ENCODE results near the gene ASTN1. TPM values are rescaled to one million over a fixed set of nuclear protein-coding genes. Genes with fewer than 3 reads are reported as not detected.

Gene ASTN1
- total and polyA plus RNA-seq, 5 experiments from 2014 or later: not detected

GRCh38 chr1:177181631-177182291 is 17.2 kb upstream of the ASTN1 start:
- POLR2A ChIA-PET: no interaction called here
- DNase-seq (peak in 3 of 10 donors; percentile 4 to 22 (median 5)), ATAC-seq (peak; percentile 23 to 46)
- Mint-ChIP-seq H3K27ac (peak overlapping the region in 1 of 10 donors; percentile 53), H3K36me3 (no peaks in the 10 kb centered on the region), H3K4me1 (peaks cover 3 to 16% (median 11%) of the 10 kb centered on the region in 4 donors), H3K27me3 (peaks cover 23 to 58% (median 32%) of the 10 kb centered on the region in 5 donors), H3K9me3 (peaks cover 0 to 10% (median 4%) of the 10 kb centered on the region in 9 donors), H3K4me3 (peak overlapping the region; percentile 38 to 75 (median 59))

DNA sequence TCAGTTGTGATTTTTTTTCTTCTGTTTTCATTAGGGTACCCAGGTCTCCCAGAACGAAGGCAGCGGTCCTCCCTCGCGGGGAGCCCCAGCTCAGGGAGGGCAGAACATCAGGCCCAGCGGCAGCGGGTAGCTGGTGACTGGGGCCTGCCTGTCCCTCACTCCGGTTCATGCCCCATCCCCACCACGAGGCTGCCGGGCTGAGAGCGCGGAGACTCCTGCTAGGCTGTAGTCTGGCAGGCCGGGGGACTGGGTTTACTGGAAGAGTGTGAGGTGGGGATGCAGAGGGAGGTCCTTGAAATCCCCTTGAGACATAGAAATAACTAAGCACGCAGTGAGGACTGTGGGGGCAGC is 16.7 kb upstream of the ASTN1 start:
- Mint-ChIP-seq H3K27me3 (peaks cover 23 to 58% (median 29%) of the 10 kb centered on the region in 5 donors), H3K27ac (no peak overlapping the region)
- ATAC-seq: peak in 1 of 2 donors; percentile 12

DNA sequence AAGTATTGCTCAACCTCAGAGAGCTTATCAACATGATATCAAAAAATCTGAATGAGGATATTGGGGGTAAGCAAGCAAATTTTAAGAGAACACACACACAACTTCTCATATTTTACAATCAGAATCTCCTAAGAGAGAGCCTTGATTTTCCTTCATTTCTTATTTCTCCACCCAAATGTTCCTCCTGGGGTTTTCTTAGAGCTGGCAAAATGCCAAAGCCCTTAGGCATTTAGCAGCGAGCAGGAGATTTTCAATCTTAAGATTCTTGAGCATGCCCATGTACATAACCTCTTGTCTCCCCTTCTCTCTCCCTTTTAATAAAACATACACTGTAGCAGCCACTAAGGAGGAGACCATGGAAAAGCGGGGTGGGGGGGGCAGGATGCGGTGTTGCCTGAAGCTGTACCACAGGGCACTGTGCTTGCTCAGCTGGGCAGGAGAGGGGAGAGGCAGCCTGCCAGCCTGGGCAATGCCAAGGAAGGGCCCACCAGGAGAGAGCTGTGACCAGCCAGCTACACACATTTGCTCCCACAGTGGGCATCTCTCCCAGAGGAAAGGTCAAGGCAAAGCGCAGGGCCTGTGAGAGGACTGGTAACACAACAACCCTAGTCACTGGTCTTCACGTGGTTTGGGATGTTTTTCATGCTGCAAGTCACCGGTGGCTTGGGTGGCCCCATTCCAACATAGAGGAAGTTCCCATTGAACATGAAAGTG is 10.6 kb upstream of the ASTN1 start:
- no peak for ATAC-seq
- POLR2A ChIA-PET: no interaction called here
- H3K27ac Mint-ChIP-seq: no peak overlapping the region
- H3K4me3 Mint-ChIP-seq: no peak overlapping the region
- peaks cover 0 to 2% (median 0%) of the 10 kb centered on the region in 3 donors for H3K36me3 Mint-ChIP-seq
- H3K4me1 Mint-ChIP-seq: peaks cover 0 to 4% (median 1%) of the 10 kb centered on the region in 4 donors
- no peak for DNase-seq
- peaks cover 0 to 18% (median 1%) of the 10 kb centered on the region in 9 donors for H3K9me3 Mint-ChIP-seq
- peaks cover 10 to 42% (median 26%) of the 10 kb centered on the region in 5 donors for H3K27me3 Mint-ChIP-seq

More for the DNA sequence above, 16.7 kb upstream of the ASTN1 start:
- H3K36me3 Mint-ChIP-seq: peaks cover 0 to 2% (median 0%) of the 10 kb centered on the region in 3 donors
- POLR2A ChIA-PET: no interaction called here
- peak in 1 of 10 donors; percentile 1 for DNase-seq
- H3K9me3 Mint-ChIP-seq: peaks cover 0 to 10% (median 4%) of the 10 kb centered on the region in 9 donors
- H3K4me3 Mint-ChIP-seq: peak overlapping the region in 8 of 10 donors; percentile 48 to 68 (median 59)
- H3K4me1 Mint-ChIP-seq: peaks cover 3 to 16% (median 11%) of the 10 kb centered on the region in 4 donors

DNA sequence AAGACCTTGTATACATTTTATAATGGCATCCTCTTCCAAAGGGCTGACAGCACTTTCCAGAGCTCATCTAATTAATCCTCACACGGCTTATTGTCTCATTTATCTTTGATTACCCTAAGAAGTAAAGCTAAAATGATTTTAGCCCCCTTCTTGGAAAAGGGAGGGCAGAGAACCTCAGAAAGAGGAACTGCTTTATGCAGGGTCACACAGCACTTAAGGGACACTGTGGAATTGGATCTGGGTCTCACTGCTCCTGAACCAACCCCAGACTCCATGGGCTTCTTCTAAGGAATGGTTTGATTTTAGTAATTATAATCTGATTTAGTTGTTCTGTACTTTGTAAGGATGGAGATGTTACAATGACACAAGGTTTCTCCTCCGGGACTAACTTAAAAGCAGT is 9.5 kb upstream of the ASTN1 start:
- POLR2A ChIA-PET: no interaction called here
- H3K9me3 Mint-ChIP-seq: peaks cover 0 to 18% (median 1%) of the 10 kb centered on the region in 9 donors
- H3K27me3 Mint-ChIP-seq: peaks cover 7 to 38% (median 24%) of the 10 kb centered on the region in 5 donors
- no peak overlapping the region for H3K4me3 Mint-ChIP-seq
- peaks cover 0 to 2% (median 0%) of the 10 kb centered on the region in 3 donors for H3K36me3 Mint-ChIP-seq
- DNase-seq: no peak
- H3K27ac Mint-ChIP-seq: no peak overlapping the region
- H3K4me1 Mint-ChIP-seq: peaks cover 0 to 4% (median 1%) of the 10 kb centered on the region in 4 donors
- no peak for ATAC-seq

DNA sequence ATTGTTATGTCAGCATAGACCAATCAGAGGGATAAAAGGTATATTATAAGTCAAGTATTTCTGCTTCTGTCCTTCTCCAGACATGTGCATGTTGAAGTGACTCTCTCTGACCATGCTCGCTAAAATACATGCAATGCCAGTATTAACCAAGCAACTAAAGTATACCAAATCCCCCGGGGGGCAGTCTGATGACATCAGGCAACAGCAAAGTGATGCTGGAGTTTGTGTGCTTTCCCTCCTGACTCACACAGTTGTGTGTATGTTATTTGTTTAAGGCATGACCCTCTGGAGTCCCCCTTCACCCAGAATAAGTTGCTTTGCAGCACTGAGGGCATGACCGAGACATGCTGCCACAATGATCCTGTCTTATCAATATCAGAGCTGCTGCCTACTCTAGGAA is 8.4 kb upstream of the ASTN1 start:
- ATAC-seq (no peak), DNase-seq (no peak)
- no peak overlapping the region for H3K4me3 Mint-ChIP-seq
- peaks cover 0 to 2% (median 0%) of the 10 kb centered on the region in 3 donors for H3K36me3 Mint-ChIP-seq
- H3K4me1 Mint-ChIP-seq: peaks cover 0 to 4% (median 1%) of the 10 kb centered on the region in 4 donors
- H3K9me3 Mint-ChIP-seq: peaks cover 0 to 15% (median 1%) of the 10 kb centered on the region in 9 donors
- POLR2A ChIA-PET: no interaction called here
- peaks cover 7 to 31% (median 19%) of the 10 kb centered on the region in 5 donors for H3K27me3 Mint-ChIP-seq
- no peak overlapping the region for H3K27ac Mint-ChIP-seq

GRCh38 chr1:177172272-177172671 is 7.8 kb upstream of the ASTN1 start:
- POLR2A ChIA-PET: no interaction called here
- Mint-ChIP-seq H3K9me3 (peaks cover 0 to 15% (median 0%) of the 10 kb centered on the region in 9 donors), H3K27me3 (peaks cover 7 to 30% (median 19%) of the 10 kb centered on the region in 5 donors), H3K4me1 (peaks cover 0 to 4% (median 1%) of the 10 kb centered on the region in 4 donors), H3K27ac (no peak overlapping the region), H3K4me3 (no peak overlapping the region), H3K36me3 (peaks cover 0 to 2% (median 0%) of the 10 kb centered on the region in 3 donors)
- DNase-seq (no peak), ATAC-seq (no peak)

GRCh38 chr1:177171536-177172123 is 7.1 kb upstream of the ASTN1 start:
- Mint-ChIP-seq H3K36me3 (peaks cover 0 to 2% (median 0%) of the 10 kb centered on the region in 3 donors), H3K9me3 (peaks cover 0 to 15% (median 0%) of the 10 kb centered on the region in 9 donors), H3K4me3 (no peak overlapping the region), H3K27ac (no peak overlapping the region), H3K4me1 (peaks cover 0 to 4% (median 1%) of the 10 kb centered on the region in 4 donors), H3K27me3 (peaks cover 7 to 30% (median 19%) of the 10 kb centered on the region in 5 donors)
- DNase-seq (no peak), ATAC-seq (no peak)
- POLR2A ChIA-PET: no interaction called here

DNA sequence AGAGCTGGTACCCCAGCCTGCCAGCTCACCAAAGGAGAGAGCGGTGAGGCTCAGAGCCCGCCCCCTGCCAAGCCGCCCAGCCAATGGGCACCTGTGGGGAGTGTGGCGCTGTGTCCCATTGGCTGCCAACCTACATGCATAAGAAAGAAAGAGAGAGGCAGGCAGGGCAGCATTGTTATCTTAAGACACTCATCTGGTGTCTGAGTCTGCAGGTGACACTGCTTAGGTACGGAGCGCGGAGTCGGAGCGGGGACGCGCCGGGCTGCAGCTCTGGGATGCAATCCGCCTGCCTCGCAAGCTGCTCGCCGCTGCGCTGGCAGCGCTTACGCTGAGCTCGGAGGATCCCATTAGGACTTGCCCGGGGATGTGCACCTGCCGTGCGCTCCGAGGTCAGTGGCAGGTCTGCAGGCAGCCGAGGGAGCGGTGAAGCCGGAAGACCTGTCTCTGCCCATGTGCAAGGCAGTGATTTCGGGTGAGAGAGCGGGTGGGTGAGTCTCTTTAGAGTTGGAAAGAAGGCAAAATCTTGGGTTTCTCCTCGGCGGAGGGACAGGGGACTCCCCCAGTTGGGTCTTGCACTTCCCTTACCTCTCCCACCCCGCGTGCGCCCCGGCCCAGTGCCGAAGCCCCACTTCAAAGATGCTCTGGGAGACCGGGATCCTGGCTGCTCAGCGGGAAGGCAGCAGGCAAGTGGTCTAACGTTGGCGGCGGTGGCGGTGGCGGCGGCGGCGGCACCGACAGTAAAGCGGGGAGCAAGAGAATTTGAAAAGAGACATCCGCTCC is 6.4 kb upstream of the ASTN1 start, which contains the start of gene BRINP2:
TSS of gene BRINP2 (plus strand) at position 203 of the 780 bp plus-strand sequence. CDS start 58,919 bp downstream, outside the sequence.
- H3K27ac Mint-ChIP-seq: no peak within 1 kb of the TSS
- peak within 1 kb of the TSS in 1 of 10 donors; percentile 11 for H3K4me3 Mint-ChIP-seq
- no peak for DNase-seq
- no peaks in the 10 kb centered on the region for H3K36me3 Mint-ChIP-seq
- peaks cover 0 to 4% (median 1%) of the 10 kb centered on the region in 4 donors for H3K4me1 Mint-ChIP-seq
- POLR2A ChIA-PET: no interaction called here
- peaks cover 7 to 28% (median 19%) of the 10 kb centered on the region in 5 donors for H3K27me3 Mint-ChIP-seq
- peaks cover 0 to 15% (median 0%) of the 10 kb centered on the region in 9 donors for H3K9me3 Mint-ChIP-seq
- ATAC-seq: no peak

GRCh38 chr1:177165069-177165439 is 542 bp upstream of the ASTN1 start:
- DNase-seq (no peak), ATAC-seq (no peak)
- peaks cover 23 to 35% (median 30%) of the 10 kb centered on the region in 5 donors for H3K27me3 Mint-ChIP-seq
- no peak overlapping the region for H3K27ac Mint-ChIP-seq
- H3K4me1 Mint-ChIP-seq: peaks cover 2 to 8% (median 5%) of the 10 kb centered on the region in 4 donors
- POLR2A ChIA-PET: no interaction called here
- H3K36me3 Mint-ChIP-seq: peaks cover 0 to 11% (median 0%) of the 10 kb centered on the region in 3 donors
- H3K4me3 Mint-ChIP-seq: no peak overlapping the region
- peaks cover 0 to 14% (median 2%) of the 10 kb centered on the region in 9 donors for H3K9me3 Mint-ChIP-seq

- DNase-seq (no peak), ATAC-seq (no peak)
- POLR2A ChIA-PET: no interaction called here
- Mint-ChIP-seq H3K36me3 (peaks cover 0 to 11% (median 0%) of the 10 kb centered on the region in 3 donors), H3K4me3 (peak overlapping the region in 1 of 10 donors; percentile 0), H3K27me3 (peaks cover 23 to 35% (median 30%) of the 10 kb centered on the region in 5 donors), H3K27ac (no peak overlapping the region), H3K4me1 (peaks cover 2 to 8% (median 5%) of the 10 kb centered on the region in 4 donors), H3K9me3 (peaks cover 0 to 14% (median 2%) of the 10 kb centered on the region in 9 donors)
Observed at GRCh38 chr1:177163844-177164379, 600 bp downstream of the ASTN1 start.

- Mint-ChIP-seq H3K4me3 (no peak overlapping the region), H3K9me3 (peaks cover 0 to 14% (median 2%) of the 10 kb centered on the region in 9 donors), H3K4me1 (peaks cover 2 to 8% (median 5%) of the 10 kb centered on the region in 4 donors), H3K36me3 (peaks cover 0 to 11% (median 0%) of the 10 kb centered on the region in 3 donors), H3K27me3 (peaks cover 23 to 35% (median 30%) of the 10 kb centered on the region in 5 donors), H3K27ac (no peak overlapping the region)
- POLR2A ChIA-PET: no interaction called here
- ATAC-seq (no peak), DNase-seq (no peak)
Observed at GRCh38 chr1:177162243-177162642, 2.3 kb downstream of the ASTN1 start.

- DNase-seq (no peak), ATAC-seq (no peak)
- Mint-ChIP-seq H3K36me3 (no peaks in the 10 kb centered on the region), H3K4me1 (peaks cover 0 to 1% (median 0%) of the 10 kb centered on the region in 4 donors), H3K4me3 (no peak overlapping the region), H3K9me3 (peaks cover 0 to 14% (median 0%) of the 10 kb centered on the region in 9 donors), H3K27me3 (peaks cover 0 to 10% (median 0%) of the 10 kb centered on the region in 5 donors), H3K27ac (no peak overlapping the region)
- POLR2A ChIA-PET: no interaction called here
Observed at GRCh38 chr1:177146499-177146898, 18.0 kb downstream of the ASTN1 start.

All from naive thymus-derived CD8-positive, alpha-beta T cell (primary cell).